Glomerular endothelial cell (primary cell): Measurements from ENCODE around the gene CANX. TPM values are rescaled to one million over a fixed set of nuclear protein-coding genes. Genes with fewer than 3 reads are reported as not detected.
"Not testable (repeated sequence)": the region's sequence is repeated elsewhere in the genome, so short reads cannot be mapped to it uniquely, and the experiment has no call there.

Source experiments
- DNase-seq: peaks from one replicate; pipeline ENCODE4 v3.0.0-alpha.2; 2011; ENCODE audit warnings: low read depth, low spot score; ENCODE audit errors: extremely low read depth
- total RNA-seq: library from RNA; depleted of rRNA; stranded (reverse); fragments of >200 nt; gene quantifications from 2 replicates; pipeline ENCODE4 v1.2.3, GENCODE V29; 2015

Gene CANX
- total RNA-seq, 1 donor from 2014 or later, result 509 TPM

- DNase-seq, result peak; percentile 85
Measured at GRCh38 chr5:179697993-179698934, 503 bp upstream of the CANX start.

DNA sequence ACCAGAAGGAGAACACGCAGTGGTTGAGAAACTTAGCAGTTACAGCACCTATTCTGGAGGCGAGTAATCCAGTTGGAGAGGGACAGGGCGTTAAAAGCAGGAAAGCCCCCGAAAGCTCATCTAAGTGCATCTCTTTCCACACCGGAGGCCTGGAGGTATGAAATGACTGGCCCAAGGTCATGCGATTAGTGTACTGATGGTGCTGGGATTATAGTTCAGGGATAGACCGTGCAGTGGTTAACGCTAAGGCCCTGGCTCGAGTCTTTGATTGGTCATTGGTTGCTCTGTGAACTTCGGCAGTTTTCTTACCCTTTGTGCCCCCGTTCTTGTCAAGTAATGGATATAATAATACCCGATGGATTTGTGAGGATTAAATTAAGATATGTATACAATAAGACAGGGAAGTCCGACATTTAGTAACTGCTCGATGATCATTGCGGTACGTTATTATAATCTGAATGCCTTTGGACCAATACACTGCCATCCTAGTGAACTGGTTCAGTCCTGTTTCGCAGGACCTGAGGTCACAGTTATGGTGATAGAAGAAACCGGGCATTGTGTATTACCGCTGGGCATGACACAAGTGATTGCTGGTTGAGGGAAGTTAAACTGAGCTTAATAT is 960 bp downstream of the CANX start:
- DNase-seq, result no peak

- no peak for DNase-seq
Measured at GRCh38 chr5:179700401-179700918, 1.7 kb downstream of the CANX start.

- no peak for DNase-seq
Measured at GRCh38 chr5:179716286-179716685, 17.5 kb downstream of the CANX start.

DNA sequence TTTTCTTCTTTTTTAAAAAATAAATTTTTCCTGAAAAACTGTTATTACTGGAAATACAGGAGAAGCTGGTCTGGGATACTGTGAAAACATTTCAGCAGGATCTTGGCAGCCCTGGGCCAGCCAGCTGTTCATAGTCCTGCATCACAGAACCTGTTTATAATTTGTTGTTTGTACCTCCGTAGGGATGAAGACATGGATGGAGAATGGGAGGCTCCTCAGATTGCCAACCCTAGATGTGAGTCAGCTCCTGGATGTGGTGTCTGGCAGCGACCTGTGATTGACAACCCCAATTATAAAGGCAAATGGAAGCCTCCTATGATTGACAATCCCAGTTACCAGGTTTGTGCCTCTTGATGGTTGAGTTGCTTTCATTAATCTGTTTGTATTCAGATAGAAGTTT is 21.5 kb downstream of the CANX start:
- no peak for DNase-seq

- no peak for DNase-seq
Measured at GRCh38 chr5:179724163-179724562, 25.4 kb downstream of the CANX start.

DNA sequence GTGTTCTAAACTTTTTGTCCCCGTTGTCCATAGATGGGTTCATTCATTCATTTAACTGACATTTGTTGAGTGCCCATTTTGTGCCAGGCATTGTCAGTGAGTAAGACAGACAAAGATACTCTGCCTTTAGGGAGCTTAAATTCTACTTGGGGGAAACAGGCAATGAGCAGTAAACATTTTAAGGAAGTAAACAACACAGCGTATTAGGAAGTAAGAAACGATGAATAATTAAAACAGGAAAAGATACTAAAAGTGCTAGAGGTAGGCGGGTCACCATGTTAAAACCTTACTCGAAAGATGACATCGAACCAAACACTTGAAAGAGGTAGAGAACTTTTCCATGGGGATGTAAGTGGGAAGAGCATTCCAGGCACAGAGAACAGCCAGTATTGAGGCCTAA is 28.3 kb downstream of the CANX start:
- DNase-seq, result no peak

DNA sequence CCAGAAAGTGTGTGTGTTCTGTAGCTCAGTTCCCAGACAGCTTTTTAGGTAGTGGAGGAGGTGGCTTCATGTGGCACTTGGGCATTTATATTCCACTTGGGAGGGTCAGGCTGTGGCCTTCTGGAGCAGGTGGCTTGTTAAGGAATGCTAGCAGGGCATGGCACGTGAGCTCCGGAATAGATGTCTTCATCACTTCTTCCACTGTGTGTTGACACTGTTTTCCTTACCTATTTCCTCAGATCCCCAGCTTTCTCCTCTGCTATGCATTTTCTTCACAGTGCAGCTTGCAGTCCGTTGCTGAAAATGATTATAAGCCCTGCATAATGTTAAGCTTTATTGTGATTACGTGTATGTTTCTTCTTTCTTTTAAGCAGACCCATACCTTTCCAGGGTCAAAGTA is 30.5 kb downstream of the CANX start:
- no peak for DNase-seq

DNA sequence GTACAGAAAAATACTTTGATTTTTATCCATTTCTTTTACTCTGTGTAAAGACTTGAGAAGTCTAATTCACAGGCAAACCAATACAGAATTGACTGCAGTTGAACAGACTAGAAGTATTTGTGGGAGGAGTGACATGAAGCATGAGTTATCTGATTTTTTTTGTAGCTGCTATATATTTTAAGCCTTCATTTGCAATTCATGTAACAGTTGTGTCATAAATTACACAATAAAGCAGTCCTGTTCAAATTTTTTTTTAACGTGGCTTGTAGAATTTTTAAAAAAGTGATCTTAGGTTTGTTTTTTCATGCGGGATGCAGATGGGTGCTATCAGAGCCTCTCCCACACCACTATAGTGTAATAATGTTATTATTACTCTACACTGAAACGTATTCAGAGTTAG is 31.0 kb downstream of the CANX start:
- no peak for DNase-seq

DNA sequence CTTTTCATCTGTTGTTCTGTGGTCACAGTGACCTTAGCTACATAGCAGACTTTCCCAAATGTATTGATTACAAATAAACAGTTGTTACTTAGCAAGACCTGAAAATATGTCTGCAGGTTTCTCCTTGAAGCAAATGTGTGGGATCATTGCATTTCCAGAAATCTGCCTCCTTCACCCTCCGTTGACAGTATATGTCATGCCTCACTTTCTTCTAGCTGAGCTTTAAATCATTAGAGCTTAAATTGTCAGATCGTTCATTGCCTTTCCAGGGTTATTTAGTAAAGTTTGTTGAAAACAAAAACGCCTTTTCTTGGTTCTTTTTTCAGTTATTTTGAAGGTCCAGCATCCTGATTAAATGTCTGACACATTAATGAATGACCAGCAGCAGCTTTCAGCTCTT is 31.6 kb downstream of the CANX start:
- no peak for DNase-seq

DNA sequence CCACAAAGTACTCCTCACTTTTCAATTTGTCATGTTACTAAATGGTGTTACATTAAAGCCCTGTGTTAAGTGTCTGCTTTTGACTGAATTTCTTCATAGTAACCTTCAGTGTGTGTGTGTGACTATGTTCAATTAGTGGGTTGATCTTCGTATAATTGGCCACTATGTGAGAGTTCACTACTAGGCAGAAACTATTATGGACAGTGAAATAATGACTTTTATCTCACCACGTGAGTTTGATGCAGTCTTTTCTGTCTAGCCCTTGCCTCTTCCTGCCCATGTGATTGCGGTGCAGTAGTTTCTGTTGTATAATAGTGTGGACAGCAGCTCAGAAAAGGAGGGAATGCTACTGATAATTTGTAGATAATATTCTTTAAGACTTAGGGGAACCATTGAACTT is 32.1 kb downstream of the CANX start:
- DNase-seq, result no peak

GRCh38 chr5:179731791-179732411 is 33.1 kb downstream of the CANX start:
- peak; percentile 44 for DNase-seq

GRCh38 chr5:179732412-179732917 is 33.7 kb downstream of the CANX start, which contains the start of gene MAML1:
TSS of gene MAML1 (plus strand) at chr5:179732822. CDS start at chr5:179733113, 291 bp downstream.
- DNase-seq, result peak; percentile 98

DNA sequence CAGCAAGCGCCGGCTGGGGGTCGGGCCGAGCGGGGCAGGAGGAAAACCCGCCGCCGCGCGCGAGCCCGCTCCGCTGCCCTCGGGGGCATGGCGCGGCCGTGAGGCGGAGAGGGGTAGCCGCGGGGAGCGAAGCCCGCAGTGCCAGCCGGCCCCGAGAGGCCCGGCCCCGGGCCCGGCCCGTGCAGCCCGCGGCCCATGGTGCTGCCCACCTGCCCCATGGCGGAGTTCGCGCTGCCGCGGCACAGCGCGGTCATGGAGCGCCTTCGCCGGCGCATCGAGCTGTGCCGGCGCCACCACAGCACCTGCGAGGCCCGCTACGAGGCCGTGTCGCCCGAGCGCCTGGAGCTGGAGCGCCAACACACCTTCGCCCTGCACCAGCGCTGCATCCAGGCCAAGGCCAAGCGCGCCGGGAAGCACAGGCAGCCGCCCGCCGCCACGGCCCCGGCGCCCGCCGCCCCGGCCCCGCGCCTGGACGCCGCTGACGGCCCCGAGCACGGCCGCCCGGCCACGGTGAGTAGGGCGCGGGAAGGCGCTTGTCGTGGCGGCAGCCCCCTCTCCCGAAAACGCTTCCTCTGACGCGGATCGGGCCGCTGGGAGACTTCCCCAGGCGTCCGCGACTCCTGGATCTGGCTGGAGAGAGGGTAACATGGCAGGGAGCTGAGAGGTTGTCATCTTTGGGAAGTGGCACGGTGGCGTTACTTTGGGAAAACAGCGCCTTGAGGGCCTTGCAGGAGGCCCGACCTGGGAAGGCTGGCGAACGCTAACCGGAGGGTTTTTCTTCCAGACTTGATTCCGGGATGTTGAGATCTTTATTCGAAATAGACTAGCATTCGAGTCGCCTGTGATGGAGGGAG is 34.4 kb downstream of the CANX start:
- DNase-seq, result no peak

DNA sequence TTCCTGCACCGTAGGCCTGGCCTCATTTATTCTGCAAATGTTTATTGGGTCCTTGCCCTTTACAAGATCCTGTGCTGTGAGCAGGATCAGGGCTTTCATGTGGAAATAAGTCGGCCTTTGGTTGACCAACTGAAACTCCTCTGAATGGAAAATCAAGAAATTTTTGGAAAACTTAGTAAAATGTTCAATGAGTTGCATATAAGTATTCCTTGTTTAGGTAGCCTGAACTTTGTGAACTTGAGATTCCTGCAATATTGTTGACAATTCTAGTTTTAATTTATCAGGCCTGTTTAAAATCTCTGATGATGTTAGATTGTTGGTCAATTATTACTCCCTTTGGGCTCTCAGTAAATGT is 35.0 kb downstream of the CANX start:
- peak; percentile 9 for DNase-seq

GRCh38 chr5:179734536-179735164 is 35.9 kb downstream of the CANX start:
- no peak for DNase-seq

DNA sequence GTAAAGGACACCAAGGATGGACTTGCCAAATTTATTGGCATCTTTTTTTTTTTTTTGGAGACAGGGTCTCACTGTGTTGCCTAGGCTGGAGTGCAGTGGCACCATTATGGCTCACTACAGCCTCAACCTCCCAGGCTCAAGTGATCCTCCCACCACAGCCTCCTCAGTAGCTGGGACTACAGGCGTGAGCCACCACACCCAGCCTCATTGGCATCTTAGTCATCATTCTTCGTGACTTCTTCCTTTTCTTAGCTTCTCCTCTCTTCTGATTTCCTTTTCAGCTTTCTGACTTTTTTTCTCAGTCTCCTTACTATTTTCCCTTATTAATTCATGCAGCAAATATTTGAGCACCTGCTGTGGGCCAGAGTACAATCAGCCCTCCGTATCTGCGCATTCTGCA is 40.0 kb downstream of the CANX start:
- DNase-seq, result no peak

DNA sequence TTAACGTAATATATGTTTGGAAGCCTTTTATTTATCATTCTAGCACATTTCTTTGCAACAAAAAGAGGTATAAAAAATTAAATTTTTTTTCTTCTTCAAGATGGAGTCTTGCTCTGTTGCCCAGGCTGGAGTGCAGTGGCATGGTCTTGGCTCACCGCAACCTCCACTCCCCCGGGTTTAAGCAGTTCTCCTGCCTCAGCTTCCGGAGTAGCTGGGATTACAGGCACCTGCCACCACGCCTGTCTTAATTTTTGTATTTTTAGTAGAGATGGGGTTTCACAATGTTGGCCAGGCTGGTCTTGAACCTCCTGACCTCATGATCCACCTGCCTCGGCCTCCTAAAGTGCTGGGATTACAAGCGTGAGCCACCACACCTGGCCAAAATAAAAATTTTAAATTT is 45.3 kb downstream of the CANX start:
- DNase-seq, result not testable (repeated sequence)

DNA sequence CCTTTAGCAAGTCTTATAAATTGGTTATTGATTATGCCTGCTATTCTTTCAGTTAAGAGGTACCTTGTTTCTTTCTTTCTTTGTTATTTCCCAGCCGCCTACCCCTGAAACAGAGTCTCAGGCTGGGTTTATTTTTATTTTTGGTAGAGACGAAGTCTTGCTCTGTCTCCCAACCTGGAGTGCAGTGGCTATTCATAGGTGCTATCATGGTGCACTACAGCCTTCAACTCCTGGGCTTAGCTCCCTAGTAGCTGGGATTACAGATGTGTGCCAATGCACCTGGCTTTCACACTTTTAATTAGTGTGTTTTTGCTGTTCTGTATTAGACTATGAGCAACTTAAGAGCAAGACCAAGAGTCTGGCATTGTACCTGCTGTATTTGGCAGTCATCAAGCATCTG is 48.1 kb downstream of the CANX start:
- DNase-seq, result no peak

DNA sequence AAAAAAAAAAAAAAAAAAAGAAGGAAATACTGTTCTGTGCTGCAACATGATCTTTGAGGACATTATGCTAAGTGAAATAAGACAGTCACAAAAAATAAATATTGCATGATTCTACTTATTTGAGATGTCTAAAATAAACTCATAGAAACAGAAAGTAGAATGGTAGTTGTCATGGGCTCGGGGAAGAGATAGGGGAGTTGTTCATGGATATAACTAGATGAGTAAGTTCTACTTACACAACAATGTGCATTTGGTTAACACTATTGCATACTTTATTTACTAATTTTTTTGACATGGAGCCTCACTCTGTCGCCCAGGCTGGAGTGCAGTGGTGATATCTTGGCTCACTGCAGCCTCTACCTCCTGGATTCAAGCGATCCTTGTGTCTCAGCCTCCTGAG is 49.0 kb downstream of the CANX start:
- no peak for DNase-seq
